GM12874 (cell line): ENCODE results near the gene CEP131.

Source experiments
- TF ChIP-seq, protein P1 (sequence below): IDR thresholded peaks from 2 replicates; pipeline ENCODE4 v1.5.1; 2011; ENCODE audit warnings: low read depth, mild to moderate bottlenecking, control low read depth, low read length, moderate library complexity; ENCODE audit not compliant: insufficient read depth

The CEP131 gene

GRCh38 chr17:81143717-81144422, 78.9 kb downstream of the CEP131 start:
- TF ChIP-seq, protein P1, sequence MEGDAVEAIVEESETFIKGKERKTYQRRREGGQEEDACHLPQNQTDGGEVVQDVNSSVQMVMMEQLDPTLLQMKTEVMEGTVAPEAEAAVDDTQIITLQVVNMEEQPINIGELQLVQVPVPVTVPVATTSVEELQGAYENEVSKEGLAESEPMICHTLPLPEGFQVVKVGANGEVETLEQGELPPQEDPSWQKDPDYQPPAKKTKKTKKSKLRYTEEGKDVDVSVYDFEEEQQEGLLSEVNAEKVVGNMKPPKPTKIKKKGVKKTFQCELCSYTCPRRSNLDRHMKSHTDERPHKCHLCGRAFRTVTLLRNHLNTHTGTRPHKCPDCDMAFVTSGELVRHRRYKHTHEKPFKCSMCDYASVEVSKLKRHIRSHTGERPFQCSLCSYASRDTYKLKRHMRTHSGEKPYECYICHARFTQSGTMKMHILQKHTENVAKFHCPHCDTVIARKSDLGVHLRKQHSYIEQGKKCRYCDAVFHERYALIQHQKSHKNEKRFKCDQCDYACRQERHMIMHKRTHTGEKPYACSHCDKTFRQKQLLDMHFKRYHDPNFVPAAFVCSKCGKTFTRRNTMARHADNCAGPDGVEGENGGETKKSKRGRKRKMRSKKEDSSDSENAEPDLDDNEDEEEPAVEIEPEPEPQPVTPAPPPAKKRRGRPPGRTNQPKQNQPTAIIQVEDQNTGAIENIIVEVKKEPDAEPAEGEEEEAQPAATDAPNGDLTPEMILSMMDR = no peak

DNA sequence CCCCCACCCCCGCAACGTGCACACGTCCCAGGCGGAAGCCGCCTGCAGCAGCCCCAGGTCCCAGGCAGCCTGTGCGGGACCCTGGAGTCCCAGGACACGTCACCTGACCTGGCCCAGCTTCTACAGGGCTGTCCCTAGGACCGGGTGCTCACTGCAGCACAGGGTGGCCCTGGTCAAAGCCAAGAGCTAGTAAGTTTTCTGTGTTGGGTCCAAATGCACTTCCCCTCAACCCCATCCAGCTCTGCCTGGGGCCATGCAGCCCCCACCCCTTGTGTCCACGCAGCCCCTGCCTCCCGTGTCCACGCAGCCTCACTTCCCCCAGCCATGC, 79.6 kb downstream of the CEP131 start:
- TF ChIP-seq, protein P1 = no peak

- TF ChIP-seq, protein P1 = peak; percentile 61
These were observed 80.2 kb downstream of the CEP131 start for GRCh38 chr17:81142301-81143199.

GRCh38 chr17:81140695-81141094, 82.1 kb downstream of the CEP131 start:
- TF ChIP-seq, protein P1 = no peak

DNA sequence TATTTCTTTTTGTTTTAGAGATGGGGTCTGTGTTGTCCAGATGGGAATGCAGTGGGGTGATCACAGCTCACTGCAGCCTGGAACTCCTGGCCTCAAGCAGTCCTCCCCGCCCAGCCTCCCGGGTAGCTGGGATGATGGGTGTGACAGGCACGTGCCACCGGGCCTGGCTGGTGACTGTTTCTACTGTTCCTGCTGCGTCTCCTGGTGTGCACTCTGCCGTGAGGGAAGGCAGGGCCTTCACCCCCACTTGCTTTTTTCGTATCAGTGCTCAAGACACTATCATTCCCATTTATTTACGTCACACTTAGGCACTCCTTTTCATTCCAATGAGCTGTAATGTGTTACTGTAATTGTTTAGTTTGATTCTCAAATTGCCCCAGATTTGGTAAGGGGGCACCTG, 82.7 kb downstream of the CEP131 start:
- TF ChIP-seq, protein P1 = no peak
